GM19468 (cell line): ENCODE results near the gene SLC25A33.
"Not testable (repeated sequence)": the region's sequence is repeated elsewhere in the genome, so short reads cannot be mapped to it uniquely, and the experiment has no call there.

Experiments
- ATAC-seq: cut with Tn5 transposase; IDR thresholded peaks from one replicate; pipeline ENCODE4 v1.9.1; 2021; ENCODE audit warnings: mild to moderate bottlenecking, moderate library complexity, moderate number of reproducible peaks; ENCODE audit not compliant: unreplicated experiment; ENCODE audit errors: extremely low read depth

SLC25A33 gene

DNA sequence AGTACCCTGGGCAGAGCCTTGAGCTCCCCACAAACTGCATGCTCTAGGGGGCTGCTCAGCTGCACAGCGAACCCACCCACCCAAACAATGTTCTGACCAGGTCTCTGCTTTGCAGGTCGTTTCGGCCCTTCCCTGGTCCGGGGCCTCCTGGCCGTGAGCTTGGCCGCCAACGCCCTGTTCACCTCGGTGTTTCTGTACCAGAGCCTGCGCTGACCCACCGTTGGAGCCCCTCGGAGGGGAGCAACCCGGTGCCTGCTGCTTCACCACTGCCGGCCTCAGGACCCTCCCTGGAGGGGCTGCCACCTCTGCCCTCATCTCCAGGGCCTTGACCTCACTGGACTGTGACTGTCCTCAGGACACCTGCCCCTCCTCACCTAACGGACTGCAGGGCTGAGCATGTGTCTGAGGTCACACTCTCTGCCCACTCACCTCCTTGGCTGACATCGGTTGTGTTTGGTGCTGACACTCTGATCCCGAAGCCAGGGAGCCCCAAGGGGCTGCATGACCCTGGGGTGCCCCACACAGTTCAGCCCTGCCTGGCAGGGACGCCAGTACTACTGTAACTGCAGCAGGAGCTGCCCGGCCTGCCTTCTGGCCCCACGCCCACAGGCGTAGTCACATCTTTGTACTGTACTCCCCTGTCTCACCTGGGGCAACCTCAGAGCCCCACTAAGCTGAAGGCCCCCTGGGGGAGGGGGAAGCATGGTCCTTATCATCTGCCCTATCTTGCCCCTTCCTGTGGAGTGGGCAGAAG lies 73.8 kb downstream of the SLC25A33 start:
- ATAC-seq, result no peak

- ATAC-seq, result no peak
Observed at GRCh38 chr1:9613625-9614299, 74.5 kb downstream of the SLC25A33 start.

DNA sequence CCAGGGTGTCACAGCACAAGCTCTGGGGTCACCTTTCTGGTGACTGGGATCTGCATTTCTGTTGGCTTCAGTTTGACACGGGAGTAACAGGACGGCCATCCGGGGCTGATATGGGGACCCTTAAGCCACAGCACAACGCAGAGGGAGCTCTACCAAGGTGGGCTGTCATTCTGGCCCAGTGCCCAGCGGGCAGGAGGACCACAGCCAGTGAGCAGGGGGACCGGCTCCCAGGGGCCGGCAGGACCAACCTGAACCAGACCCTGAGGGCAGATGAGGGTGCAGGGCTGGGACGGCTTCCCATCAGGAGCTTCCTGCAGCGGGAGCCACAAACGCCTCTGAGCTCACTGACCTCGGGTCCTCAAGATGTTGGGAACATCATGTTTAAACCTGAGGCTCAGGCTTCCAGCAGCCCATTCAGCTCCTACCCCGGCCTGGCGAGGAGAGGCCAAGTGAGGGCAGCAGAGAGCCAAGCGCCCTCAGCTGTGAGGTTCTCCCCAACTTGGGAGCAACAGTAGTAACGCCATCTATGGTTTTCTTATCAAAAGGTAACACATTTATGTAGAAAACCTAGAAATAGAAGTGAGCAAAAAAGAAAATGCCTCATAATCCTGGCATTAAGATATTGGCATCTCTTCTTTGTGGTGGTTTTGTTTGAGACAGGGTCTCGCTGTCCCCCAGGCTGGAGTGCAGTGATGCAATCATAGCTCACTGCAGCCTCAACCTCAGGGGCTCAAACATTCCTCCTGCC lies 76.2 kb downstream of the SLC25A33 start:
- ATAC-seq, result no peak

GRCh38 chr1:9618909-9619679 lies 79.8 kb downstream of the SLC25A33 start:
- ATAC-seq, result no peak

DNA sequence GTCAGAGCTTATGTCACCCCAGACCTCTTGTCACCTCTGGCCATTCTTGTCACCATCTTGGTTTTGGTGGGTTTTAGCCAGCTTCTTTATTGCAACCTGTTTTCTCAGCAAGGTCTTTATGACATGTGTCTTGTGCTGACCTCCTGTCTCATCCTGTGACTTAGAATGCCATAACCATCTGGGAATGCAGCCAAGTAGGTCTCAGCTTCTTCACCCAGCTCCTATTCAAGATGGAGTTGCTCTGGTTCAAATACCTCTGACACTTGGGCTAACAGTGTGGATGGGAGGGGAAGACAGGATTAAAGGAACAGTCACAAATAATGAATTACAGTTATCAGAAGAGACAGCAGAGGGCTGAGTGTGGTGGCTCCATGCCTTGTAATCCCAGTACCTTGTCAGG lies 81.8 kb downstream of the SLC25A33 start:
- ATAC-seq, result no peak

- no peak for ATAC-seq
Observed at GRCh38 chr1:9624081-9624480, 84.8 kb downstream of the SLC25A33 start.

DNA sequence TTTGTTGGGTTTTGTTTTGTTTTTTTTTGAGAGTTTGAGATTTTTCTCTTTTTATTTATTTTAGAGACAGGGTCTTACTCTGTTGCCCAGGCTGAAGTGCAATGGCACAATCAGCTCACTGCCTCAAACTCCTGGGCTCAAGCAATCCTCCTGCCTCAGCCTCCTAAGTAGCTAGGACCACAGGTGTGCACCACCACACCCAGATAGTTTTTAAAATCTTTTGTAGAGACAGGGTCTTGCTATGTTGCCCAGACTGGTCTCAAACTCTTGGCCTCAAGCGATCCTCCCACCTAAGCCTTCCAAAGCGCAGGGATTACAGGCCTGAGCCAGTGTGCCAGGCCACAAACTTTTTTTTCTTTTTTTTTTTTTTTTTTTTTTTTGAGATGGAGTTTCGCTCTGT lies 85.8 kb downstream of the SLC25A33 start:
- not testable (repeated sequence) for ATAC-seq

DNA sequence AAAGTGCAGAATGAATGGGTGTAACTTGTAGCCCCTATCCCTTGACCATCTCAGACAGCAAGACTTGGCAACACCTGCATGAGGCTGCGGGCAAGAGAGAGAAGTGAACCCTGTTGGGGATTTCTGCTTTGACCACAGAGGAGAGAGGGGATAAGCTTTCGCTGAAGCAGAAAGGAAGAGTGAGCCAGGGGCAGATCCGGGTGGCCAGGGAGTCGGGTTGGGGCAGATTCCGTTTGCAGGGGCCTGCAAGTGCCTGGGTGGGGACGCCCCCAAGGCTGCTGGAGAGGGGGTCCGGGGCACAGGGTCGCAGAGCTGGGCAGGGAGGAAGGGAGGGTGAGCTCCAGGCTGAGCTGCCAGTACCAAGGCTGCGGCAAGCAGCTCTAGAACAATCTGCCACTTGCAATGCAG lies 86.9 kb downstream of the SLC25A33 start:
- peak; percentile 29 for ATAC-seq

- ATAC-seq, result no peak
Observed at GRCh38 chr1:9628541-9629444, 89.5 kb downstream of the SLC25A33 start.

GRCh38 chr1:9629445-9630201 lies 90.4 kb downstream of the SLC25A33 start:
- ATAC-seq, result no peak

- ATAC-seq, result no peak
Observed at GRCh38 chr1:9630331-9631111, 91.3 kb downstream of the SLC25A33 start.

DNA sequence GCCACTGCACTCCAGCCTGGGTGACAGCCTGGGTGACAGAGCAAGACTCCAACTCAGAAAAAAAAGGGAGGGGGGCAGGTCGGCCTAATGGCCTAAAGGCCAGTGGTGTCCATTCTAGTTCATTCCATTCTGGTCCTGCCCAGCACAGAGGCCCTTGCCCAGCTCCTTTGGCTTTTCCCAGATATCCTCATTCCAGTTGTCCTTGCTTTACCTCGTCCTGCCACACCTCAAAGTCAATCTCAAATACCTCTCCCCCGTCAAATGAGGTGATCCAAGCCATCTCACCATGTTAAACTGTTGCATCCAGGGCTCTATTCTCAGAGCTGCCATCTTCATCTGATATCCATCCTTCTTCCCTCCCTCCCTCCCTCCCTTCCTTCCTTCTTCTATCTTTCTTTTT lies 92.3 kb downstream of the SLC25A33 start:
- ATAC-seq, result no peak

DNA sequence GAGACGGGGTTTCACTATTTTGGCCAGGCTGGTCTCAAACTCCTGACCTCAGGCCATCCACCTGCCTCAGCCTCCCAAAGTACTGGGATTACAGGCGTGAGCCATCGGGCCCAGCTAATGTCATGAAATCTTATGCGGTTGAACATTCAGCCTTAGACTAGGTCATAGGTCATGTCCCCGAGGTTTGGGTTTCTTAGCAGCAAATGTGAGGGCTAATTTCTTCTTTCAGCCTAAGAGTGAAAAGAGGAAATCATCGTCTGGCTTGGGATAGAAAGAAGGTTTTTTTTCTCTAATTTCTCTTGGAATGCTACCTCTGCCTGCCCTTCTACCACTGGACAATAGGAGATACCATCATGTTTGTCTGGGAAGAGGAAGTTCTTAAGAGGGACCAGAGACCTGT lies 94.2 kb downstream of the SLC25A33 start:
- ATAC-seq, result no peak

DNA sequence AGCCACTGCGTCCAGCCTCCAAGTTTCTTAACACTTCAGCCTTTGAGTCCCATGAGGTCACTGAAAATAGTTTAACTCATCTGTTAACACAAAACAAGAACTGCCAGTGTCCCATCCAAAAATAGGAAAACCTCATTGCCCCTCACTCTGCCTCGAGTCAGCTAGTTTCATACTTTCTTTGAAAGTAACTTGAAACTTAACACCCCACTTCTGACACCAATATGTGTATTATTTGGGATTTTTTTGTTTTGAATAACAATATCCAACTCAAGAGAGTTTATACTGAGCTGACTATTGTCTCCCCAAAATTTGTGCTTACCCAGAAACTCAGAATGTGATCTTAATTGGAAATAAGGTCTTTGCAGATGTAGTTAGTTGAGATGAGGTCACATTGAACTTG lies 95.3 kb downstream of the SLC25A33 start:
- ATAC-seq, result no peak
